ENCODE results near the gene GRHL1.

The GRHL1 gene

DNA sequence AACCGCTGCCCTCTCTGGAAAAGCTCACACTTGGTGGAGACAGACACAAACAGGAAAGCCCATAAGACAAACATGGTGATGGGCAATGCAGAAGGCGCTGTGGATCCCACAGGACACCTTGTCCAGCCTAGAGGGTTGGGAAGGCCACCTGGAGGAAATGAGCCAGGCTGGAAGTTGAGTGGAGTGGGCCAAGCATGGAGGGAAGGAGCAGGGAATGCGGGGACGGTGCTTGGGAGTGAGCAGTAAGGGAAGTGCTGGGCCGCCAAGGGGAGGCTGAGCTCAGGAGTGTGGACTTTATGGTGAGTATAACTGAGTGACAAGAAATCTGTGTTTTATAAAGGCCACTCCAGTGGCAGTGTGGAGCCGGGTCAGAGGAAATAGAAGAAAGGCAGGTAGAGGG is 2.8 kb upstream of the GRHL1 start:
- in situ Hi-C loops (cut with HindIII; ENCODE audit: low sequenced_read_pairs) = no loop called here

DNA sequence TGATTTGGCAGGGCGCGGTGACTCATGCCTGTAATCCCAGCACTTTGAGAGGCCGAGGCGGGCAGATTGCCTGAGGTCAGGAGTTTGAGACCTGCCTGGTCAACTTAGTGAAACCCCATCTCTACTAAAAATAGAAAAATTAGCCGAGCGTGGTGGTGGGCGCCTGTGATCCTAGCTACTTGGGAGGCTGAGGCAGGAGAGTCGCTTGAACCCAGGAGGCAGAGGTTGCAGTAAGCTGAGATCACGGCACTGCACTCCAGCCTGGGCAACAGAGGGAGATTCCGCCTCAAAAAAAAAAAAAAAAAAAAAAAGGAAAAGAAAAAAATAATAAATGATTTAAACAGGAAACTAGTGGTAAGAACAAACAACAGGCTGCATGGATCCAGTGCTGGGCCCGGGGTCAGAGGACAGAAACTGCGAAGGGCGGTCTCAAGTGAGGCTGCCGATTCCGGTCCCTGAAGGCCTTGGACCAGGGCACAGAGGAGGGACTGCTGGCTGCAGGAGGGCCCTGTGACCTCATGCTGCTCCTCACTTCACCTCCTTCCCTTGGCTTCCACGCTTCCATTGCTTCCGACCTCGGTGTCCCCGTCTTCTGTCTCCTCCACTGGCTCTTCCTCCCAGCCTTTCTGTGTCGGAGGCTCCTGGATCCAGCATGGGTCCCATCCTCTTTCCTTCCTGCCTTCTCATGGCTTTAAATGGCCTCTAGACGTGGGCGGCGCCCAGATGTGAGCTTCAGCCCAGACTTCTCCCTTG is 2.1 kb upstream of the GRHL1 start:
- in situ Hi-C loops (cut with HindIII; ENCODE audit: low sequenced_read_pairs) = no loop called here

GRCh38 chr2:9949992-9950520 is 1.4 kb upstream of the GRHL1 start:
- in situ Hi-C loops (cut with HindIII; ENCODE audit: low sequenced_read_pairs) = no loop called here

GRCh38 chr2:9950521-9951271 is 797 bp upstream of the GRHL1 start:
- in situ Hi-C loops (cut with HindIII; ENCODE audit: low sequenced_read_pairs) = no loop called here

DNA sequence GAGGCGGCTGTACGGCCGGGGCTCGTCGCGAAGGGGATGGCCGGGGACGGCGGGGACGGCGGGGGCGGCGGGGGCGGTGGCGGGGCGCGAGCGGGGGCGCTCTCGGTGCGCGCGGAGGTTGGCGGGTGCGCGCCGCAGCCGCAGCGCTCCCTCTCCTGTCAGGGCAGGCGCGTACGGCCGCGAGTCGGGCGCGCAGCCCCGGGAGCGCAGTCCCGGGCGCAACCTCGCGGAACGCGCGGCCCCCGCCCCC is 296 bp upstream of the GRHL1 start:
- in situ Hi-C loops (cut with HindIII; ENCODE audit: low sequenced_read_pairs) = no loop called here

GRCh38 chr2:9952286-9952737 is 819 bp downstream of the GRHL1 start:
- in situ Hi-C loops (cut with HindIII; ENCODE audit: low sequenced_read_pairs) = no loop called here

- in situ Hi-C loops (cut with HindIII; ENCODE audit: low sequenced_read_pairs) = no loop called here
Measured at GRCh38 chr2:9952856-9953503, 1.5 kb downstream of the GRHL1 start.

GRCh38 chr2:9954136-9954535 is 2.6 kb downstream of the GRHL1 start:
- in situ Hi-C loops (cut with HindIII; ENCODE audit: low sequenced_read_pairs) = no loop called here

DNA sequence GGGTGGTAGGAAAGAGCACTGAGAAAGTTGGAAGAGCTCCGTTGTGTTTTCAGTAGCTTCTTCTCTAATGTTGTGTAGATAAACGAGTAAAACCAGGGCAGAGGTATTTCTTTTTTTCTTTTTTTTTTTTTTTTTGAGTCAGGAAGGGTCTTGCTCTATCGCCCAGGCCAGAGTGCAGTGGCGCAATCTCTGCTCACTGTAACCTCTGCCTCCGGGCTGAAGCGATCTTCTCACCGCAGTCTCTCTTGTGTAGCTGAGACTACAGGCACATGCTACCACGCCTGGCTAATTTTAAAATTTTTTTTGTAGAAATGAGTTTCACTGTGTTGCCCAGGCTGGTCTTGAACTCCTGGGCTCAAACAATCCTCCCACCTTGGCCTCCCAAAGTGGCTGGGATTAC is 6.6 kb downstream of the GRHL1 start:
- in situ Hi-C loops (cut with HindIII; ENCODE audit: low sequenced_read_pairs) = no loop called here

DNA sequence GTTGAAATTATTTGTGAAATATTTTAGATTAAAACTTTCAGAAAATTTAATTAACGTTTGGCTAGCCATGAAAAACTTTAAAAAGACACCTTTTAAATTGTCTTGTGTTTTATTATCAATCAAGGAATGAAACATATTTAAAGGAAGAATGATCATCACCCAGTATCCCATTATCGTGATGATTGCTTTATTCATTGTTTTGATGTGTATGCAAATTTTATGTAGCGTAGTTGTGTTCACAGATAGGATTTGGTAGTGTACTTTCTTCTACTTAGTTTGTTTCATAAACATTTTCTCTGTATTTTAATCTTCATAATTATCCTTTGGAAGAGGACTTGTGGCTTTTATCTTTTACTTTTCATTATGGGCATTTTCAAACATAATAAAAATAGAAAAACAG is 7.8 kb downstream of the GRHL1 start:
- in situ Hi-C loops (cut with HindIII; ENCODE audit: low sequenced_read_pairs) = no loop called here

GRCh38 chr2:9961013-9961412 is 9.5 kb downstream of the GRHL1 start:
- in situ Hi-C loops (cut with HindIII; ENCODE audit: low sequenced_read_pairs) = loop anchor here (5.0 to 10.0 kb wide), 2 partner anchors 46 to 149 kb away; no protein-coding TSS in a partner anchor

DNA sequence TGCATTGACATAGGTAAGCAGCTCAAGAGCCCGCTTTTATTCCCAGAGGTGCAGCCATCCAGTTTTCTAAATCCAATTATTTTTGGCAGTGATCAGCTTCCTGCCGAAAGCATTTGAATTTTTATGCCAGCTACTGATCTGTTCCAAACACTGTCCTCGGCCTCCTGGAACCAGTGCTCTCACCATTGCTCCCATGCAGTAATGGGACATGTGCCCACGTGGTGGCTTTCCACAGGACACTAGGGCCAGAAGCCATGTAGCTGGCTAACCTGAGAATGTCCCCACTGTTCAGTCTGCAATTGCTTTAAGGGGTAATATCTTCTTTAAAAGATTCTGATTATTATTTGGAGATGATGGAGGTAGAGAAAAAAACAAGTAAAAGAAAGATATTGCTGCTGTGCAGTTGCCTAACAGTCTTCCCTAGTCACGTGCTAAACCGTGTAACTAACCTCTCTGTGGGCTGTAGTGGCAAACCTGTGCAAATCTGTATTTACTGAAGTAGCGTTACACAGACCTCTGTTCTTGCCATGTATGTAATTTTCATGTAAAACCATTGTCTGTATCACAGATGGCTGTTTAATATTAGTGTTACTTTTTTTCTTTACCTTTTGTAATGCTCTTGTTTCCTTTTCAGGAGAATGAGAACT is 13.0 kb downstream of the GRHL1 start:
- in situ Hi-C loops (cut with HindIII; ENCODE audit: low sequenced_read_pairs) = loop anchor here (5.0 to 10.0 kb wide), 2 partner anchors 50 to 152 kb away; no protein-coding TSS in a partner anchor

GRCh38 chr2:9965119-9965822 is 13.8 kb downstream of the GRHL1 start:
- in situ Hi-C loops (cut with HindIII; ENCODE audit: low sequenced_read_pairs) = loop anchor here (10.0 kb wide), 1 partner anchor 50 kb away; no protein-coding TSS in a partner anchor

DNA sequence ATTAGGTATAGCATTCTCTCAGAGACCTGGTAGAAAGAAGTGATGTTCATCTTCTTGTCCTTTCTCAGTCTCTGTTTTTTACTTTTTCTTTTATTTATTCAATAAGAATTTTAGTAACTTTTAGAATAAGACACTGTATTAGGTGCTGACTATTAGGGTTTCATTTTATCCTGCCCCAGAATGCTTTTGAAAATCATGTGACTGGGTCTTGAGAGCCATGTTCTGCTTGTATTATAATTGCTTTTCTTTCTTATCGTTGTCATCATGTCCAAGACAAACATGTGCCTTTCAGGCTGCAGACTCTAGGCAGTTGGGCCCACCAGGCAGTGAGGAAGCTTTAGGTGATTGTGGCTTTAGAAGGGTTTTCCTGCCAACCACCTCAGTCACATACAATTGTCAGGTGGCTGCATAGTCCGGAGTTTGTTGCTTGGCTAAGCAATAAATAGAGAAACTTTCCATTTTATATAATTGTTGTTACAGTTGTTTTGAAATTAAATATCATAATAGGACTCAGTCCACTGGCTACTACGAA is 15.1 kb downstream of the GRHL1 start:
- in situ Hi-C loops (cut with HindIII; ENCODE audit: low sequenced_read_pairs) = loop anchor here (10.0 kb wide), 1 partner anchor 52 kb away; no protein-coding TSS in a partner anchor

GRCh38 chr2:9967053-9967775 is 15.7 kb downstream of the GRHL1 start:
- in situ Hi-C loops (cut with HindIII; ENCODE audit: low sequenced_read_pairs) = loop anchor here (10.0 kb wide), 1 partner anchor 52 kb away; no protein-coding TSS in a partner anchor

GRCh38 chr2:9968553-9969497 is 17.3 kb downstream of the GRHL1 start:
- in situ Hi-C loops (cut with HindIII; ENCODE audit: low sequenced_read_pairs) = loop anchor here (10.0 kb wide), 1 partner anchor 54 kb away; no protein-coding TSS in a partner anchor

DNA sequence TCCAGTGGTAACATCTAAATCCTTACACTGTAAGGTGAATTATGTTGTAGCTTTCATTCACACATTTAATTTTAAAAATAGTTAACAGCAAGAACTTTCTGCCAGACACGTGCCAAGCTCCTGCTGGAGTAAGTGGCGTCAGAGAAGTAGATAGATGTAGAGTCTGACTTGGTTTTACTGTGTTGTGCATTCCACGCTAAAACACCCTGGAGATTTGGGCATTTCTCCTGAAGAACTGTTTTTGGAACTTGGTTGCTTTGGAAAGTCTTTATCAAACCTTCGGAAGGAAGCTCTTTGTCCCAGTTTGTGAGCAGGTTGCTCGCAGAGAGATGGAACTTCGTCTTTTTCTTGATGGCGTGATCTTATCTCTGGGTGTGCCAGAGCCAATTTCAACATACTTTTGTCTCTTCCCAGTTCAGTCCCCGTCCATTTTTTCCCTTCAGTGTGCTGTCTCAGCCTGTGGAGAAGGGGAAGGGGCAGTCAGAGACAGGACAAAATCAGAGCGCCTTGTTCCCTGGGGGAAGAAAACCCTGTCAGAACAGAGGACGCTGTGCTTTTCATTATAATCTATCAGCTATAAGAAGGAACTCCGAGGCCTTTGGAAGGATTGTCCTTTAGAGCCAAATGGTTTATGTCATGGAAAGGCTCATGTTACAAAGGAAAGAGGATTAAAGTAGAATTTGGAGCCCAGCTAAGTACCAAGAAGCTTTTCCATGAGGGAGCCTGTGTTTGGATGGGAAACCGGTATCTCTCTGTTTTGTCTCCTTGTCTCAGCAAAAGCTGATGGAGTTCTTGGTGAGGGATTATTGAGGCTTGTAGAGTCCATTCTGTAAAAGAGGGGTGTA is 18.9 kb downstream of the GRHL1 start:
- in situ Hi-C loops (cut with HindIII; ENCODE audit: low sequenced_read_pairs) = no loop called here
